HG02642 (cell line): Measurements from ENCODE around the gene ROBO1.

Experiments used
- ATAC-seq: cut with Tn5 transposase; IDR thresholded peaks from one replicate; pipeline ENCODE4 v1.9.1; 2021; ENCODE audit warnings: mild to moderate bottlenecking; ENCODE audit not compliant: unreplicated experiment, poor library complexity

Gene ROBO1

DNA sequence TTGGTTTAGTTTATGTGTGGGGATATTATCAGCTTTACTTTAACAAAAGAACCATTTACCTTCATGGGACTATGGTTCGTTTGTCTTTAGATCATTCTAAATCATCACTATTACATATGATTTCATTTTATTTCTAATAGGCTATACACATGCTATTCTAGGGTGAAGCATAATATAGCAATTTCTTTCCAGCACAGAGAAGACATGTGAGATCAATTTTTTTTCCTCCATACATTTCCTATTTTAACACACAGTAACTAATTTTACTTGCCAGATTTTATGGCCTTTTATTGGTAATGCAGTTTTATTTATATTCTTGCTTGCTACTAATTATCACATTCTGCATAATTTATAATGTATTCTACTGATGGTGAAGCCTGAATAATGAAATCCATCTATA lies 287.1 kb downstream of the ROBO1 start:
- no peak for ATAC-seq

DNA sequence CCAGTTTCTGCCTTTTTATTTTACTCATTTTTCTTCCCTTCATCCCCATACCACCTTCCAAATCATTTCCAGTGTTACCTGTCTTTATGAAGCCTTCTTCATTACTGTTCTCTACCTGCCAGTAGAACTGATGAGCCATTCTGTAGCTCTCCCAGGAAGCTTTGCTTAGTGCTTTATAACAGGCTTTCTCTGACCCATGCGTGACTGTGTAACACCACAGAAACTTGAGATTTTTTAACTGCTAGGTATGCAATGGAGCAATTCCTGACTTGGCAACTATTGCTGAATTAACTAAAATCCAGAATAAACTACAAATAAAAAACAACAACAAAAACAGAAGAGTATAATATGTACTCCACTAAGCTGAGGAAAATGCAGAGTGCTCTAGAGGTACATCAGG lies 289.2 kb downstream of the ROBO1 start:
- ATAC-seq: no peak

DNA sequence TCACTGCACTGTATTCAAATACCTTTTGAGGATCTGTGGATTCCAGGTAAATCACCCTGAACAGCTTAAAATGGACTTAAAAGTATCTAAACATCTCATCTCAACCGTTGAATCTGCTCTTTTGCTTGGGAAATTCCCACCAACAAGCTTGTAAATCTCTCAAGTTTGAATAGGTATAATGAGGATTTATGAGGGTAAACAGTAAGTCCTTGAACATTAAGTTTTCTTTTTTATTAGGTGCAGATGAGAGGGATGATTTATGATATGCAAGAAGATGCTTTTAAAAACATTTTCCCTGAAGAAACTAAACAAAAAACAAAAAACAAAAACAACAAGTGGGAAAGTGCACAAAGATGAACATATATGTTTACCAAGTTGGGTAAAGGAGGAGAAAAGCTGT lies 290.6 kb downstream of the ROBO1 start:
- no peak for ATAC-seq

DNA sequence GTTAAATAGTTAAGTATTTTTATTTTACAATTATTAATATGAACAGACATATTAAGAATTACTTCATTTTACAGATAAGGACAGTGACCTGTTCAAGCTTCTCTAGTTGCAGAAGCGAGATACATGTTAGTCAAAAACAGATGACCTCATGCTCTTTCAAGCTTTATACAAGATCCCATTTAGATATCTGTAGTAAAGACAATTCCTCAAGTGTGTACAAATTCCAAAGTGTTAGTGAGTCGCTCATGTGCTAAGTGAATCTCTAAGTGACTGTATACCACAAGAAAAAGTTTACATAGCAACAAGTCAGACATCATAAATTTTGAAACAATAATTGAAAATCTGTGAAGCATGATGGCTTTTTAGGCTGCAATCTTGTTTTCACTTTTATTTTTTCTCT lies 293.8 kb downstream of the ROBO1 start:
- ATAC-seq: no peak

DNA sequence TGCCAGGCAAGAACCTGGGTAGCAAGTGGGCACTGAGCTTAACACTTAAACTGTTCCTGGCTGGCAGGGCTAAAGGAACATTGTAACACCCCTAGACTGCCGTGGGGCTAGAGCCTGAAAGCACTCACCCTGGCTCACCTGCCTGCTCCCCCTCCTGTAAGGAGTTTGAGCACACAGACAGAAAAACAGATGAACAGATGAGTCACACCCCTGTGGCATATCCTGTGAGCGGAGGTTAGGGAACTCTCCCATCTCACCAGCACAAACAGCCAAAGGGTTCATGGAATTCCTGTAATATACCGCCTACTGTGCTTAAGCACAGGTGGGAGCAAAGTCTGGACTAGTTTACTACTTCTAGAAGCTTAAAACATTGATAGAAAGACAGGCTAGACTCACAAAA lies 300.1 kb downstream of the ROBO1 start:
- ATAC-seq: no peak

DNA sequence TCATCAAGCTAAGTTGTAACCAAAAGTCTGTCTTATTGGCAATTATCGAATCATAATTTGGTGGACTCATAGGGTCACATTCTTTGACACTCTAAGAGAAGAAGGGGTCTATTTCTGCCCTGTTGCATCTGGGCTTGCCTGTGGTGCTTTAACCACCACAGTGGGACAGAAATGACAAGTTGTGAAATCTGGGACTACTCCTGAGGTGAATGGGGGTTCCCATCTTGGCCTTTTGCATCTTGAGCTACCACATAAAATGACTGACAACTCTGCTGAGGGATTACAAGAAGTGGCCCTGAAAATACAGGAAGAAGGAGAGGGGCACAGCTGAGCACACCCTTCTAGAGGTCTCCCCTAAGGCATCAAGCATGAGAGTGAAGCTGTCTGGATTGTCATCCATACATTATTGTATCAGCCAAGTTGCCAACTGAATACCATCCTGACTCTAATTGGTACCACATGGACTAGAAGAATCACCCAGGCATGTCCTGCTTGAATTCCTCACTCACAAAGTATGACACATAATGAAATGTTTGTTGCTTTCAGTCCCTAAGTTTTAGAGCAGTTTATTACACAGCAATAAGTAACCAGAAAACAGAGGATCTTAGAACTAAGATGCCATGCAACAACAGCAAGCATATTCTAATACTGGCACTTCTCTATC lies 306.5 kb downstream of the ROBO1 start:
- ATAC-seq: no peak

DNA sequence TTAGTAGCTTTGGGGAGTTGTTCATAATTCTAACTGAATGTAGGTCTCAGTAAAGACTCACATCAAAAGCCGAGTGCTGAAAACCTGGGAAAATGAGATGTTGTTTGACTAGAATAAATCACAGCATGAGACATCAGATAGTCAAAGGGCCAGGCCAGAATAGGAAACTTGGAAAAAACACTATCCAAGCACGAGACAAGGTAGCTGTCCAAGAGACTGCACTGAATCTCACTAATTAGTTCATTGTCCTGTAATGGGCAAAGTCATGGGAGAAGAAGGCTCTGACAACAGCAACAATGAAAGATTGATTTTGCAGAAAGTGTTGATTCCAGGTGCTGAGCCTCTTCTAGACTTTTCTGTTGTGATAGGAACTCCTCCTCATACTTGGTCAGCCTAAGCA lies 314.2 kb downstream of the ROBO1 start:
- ATAC-seq: no peak

DNA sequence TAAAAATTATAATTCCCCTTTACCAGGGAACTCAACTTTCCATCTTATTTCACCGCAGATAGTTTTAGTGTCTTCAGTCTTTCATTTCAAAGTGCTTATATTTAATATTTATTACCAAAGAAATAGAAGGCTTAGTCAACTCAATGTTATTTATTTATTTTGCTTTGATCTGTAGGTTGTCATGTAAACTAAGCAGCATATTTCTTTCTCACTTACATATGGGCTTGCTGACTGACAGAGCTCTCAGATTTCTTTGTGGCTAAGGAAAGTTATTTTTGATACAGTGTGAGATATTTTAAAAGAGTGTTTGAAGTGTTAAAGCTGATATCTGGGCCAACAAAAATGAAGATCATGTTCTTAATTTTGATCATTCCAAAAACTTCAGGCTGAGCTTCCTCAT lies 331.4 kb downstream of the ROBO1 start:
- no peak for ATAC-seq

DNA sequence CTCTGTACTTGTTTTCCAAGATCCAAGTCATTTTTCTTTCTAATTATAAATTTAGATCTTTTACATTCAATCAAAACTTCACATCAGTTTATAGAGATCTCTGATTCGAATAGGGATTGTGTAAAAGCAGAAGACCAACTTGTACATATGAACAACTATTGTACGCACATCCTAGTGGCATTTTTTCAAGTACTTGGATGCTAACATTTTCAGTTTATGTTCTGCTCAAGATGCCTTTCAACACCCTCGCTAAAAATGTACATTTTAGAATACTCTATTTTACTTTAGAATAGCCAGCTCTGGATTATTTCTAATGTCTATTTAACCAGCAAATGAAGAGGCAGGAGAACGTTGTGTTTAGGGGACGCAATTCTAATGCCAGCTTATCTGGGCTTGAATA lies 340.7 kb downstream of the ROBO1 start:
- ATAC-seq: no peak

DNA sequence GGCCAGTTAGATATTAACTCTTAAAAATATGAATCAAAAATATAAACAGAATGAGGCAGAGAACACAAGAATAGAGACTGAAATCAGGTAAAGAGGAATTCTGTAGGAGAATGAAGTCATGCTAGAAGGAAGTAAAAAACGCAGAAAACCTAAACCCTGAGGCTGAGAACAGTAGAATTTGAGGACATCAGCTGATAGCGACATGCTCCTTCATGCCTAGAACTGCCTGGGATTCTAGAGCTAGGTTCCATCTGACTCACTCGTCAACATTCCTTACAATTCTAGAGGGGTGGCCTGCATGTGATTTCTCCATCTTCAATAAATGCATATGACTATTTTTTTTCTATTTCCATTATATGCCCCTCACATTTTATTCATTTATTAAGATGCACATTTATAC lies 343.0 kb downstream of the ROBO1 start:
- ATAC-seq: no peak

DNA sequence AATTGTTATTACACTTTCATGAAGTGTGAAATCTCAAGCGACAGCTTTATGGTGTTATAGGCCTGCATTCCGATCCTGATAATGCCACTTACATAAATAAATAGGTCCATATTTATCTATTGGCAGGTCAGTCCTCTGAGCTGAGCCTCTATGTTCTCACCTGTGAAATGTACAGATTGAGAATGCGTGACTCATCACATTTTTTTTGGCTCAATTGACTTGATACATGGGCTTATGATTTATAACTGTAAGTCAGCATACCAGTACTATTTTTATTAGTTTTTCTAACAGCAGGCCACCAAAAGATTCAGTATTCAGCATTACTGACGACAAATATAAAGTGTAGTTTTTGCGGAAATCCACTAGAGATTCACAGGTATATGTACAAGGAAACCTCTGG lies 344.4 kb downstream of the ROBO1 start:
- no peak for ATAC-seq

DNA sequence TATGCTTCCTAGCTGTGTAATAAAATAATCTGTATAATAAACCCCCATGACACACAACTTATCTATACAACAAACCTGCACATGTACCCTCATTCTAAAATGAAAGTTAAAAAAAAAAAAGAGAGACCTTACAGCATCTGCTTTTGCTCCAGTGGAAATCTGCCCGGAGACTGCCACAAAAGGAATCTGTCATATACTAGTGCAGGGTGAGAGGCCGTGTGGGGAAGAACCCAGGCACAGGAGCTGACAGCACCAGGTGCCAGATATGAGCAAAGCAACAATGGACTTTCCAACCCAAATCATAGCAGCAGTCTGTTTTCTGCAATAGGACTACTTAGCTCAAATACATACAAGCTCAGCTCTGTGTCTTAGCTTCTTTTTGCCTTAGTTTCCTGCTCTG lies 346.5 kb downstream of the ROBO1 start:
- no peak for ATAC-seq

DNA sequence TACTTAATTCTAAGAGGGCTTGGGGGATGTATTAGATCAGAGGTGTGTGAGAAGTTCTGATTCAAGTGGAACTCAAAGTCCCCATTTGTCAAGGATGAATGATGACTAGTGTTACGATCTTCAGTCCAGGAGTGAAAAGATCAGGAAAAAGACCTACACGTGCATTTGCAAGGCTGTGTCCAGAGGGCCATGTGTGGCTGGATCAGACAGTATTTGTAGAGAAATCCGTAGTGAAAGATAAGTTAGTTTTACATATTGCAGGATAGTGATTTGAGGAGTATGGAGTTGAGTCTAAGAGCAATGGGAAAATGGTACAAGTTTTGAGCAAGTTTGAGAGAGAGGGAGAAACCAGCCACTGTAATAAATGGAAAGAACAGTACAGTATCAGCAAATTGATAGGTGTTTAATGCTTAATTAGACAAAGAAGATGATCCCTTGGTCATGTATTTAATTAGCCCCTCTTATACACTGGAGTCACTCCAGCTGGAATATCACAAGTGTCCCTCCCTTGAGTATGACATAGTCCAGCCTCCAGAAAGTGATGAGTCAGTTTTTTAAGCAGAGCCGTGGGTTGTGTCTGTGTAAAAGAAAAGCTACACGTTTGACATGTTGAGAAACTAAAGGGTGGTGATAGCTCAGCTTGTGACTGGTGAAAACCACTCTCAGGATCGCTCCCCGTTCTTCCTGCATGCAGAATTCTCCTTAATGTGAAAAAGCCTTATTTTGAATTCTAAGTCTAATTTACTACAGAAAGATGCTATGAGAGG lies 348.8 kb downstream of the ROBO1 start:
- no peak for ATAC-seq

DNA sequence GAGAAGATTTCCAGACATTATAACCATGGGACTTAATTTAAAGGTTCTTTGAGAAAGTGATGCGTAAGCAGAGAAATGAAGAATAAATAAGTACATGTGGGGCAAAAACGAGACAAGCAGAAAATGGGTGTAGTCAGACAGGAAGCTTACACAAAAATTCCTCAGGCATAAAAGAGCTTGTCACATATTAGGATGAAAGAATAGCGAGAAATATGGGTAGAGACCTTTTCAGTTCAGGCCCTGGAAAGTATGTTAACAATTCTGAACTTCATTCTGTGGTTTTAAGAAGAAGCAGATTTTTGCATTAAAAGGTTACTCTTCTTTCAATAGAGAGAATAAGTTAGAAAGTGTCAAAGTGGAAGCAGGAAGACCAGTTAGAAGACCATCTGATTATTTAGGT lies 352.4 kb downstream of the ROBO1 start:
- no peak for ATAC-seq

DNA sequence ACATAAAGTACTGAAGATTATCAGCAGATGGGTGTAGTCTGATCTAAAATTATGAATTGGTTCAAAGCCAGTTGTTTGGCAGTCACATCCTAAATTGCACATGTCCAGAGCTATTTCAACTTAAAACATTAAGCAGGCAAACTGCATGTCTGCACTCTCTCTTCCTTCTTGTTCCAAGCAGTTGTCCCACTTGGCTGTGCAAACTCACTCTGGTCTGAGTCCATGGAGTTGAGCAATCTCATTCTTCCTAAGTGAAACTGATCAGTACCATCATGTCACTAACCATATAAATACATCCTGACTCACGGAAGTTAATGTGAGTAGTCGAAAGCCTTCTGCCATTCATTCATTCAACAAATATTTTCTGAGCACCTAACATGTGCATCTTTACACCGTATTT lies 353.0 kb downstream of the ROBO1 start:
- ATAC-seq: no peak

DNA sequence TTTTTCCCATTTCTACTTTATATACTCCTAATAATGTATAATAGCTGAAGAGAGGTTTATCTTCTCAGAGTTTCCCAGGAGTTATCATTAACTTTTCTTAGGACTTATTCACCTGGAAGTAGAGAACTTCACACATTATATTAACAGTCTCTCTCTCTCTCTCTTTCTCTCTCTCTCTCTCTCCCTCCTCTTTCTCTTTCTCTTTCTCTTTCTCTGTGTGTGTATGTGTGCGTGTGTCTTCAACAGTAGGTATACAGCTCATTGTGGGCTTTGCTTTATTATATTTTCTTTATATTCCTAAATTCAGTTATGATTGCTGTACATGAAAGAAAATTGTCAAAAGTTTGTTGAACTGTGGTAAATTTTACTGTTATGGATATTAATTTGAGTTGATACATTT lies 353.8 kb downstream of the ROBO1 start:
- ATAC-seq: no peak

DNA sequence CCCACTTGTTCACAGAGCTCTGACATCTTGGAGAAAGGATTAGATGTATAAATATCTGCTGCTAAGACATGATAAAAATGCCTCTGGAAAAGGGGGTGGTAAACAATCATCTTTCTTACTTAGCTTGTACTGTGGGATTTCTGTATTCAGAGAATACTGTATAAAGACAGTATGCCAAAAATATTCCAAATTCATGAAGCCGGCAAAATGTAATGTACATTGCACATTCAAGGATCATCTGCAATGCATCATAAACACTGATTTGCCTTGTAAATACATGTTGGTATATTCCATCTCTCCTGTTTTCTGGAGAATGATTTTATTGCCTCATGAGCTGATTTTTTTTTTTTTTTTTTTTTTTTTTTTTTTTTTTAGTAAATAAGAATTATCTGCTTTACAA lies 355.3 kb downstream of the ROBO1 start:
- ATAC-seq: no peak

DNA sequence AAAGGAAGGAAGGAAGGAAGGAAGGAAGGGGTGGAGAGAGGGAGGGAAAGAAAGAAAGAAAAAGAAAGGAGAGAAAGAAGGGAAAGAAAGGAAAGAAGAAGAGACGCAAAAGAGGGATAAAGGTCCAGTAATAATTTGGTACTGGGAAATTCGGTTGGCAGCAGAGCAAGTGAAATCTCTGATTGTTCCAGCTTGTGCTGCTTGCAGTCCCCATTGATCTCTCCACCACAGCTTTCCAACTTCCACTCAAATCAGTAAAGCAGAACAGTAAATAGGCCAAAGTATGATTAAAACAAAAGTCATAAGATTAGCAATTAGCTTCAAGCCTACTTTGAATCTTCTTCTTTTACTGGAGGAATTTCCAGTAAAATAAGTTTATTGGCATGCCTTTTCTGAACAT lies 357.2 kb downstream of the ROBO1 start:
- ATAC-seq: no peak

DNA sequence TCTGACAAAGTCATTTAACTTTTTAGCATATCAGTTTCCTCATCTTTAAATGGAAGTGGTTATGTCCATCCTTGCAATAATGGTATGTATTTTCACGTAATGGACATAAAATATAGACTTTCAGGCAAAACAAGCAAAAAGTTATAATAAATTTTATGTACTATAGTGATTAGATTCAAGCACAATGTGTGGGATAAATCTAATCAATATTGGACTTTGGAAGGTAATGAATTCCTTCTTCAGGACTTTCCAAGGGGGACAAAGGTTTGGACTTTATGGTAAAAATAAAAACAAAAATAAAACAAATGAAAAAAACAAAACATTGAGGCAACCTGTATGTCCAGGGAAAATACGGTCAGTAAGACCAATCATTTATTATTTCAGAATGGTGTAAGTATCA lies 357.7 kb downstream of the ROBO1 start:
- ATAC-seq: no peak

DNA sequence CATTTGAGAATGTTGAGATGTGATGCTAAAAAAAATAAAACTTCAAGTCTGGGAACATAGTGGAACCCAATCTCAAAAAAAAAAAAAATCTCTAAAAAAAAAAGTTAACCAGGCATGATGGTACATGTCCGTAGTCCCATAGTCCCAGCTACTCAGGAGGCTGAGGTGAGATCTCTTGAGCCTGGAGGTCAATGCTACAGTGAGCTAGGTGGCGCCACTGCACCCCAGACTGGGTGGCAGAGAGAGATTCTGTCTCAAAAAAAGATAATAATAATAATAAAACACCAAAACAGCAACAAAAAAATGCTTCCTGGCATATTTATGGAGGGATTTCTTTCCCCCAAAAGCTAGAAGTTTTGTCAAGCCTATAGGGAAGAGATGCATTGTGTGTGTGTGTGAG lies 361.6 kb downstream of the ROBO1 start:
- ATAC-seq: no peak

DNA sequence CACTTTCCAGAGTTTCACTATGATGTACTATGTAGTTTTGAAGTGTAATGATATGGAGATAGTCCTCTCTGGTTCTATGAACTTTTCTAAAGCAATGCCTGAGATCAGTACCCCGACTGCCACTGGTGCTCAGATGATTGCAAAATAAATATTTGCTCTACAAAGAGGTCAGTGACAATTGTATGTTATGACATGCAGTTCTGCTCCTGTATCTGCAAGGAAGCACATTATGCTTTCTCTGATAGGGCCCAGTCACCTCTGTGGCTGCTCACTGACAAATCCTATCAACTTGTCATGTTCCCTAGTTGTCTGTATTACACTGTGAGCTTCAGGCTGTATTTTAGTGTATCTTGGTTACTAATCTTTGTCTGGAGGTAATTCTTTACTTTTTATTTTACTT lies 362.6 kb downstream of the ROBO1 start:
- ATAC-seq: no peak

DNA sequence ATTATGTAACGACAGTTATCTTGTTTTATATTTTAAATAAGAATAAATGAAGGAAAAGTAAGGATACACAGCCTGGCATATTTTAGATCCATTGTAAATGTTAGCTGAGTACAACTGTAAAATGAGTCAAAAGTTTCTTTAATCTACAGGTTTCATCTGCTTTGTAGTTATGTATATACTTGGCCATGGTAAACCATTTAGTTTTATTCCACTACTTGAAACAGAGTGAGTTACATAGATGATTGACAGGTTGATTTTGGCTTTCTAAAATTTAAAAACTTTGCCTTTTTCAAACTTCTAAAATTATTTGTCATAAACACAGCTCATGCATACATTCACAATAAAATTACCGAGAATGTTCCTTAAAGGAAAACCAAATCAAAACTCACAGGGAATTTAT lies 371.2 kb downstream of the ROBO1 start:
- ATAC-seq: no peak
